ENCODE results near the gene ALOX5AP.

DNA sequence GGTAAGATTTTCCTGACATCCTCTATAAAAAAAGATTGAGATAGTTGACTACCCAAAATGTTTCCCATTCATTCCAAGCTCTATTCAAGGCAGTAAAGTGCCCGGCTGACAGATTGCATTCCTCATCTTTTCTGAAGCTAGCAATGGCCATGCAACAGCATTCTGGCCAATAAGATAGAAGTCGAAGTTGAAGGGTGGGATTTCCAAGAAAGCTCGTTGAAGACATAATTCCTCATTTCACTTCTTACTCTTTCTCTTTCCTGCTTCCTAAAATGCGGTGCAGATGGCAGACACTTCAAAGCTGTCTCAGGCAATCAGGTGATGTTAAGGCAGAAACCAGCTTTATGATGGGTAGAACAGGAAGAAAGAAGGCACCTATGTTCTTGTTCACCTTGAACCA is 13.4 kb upstream of the ALOX5AP start:
- TF ChIP-seq, protein P1, sequence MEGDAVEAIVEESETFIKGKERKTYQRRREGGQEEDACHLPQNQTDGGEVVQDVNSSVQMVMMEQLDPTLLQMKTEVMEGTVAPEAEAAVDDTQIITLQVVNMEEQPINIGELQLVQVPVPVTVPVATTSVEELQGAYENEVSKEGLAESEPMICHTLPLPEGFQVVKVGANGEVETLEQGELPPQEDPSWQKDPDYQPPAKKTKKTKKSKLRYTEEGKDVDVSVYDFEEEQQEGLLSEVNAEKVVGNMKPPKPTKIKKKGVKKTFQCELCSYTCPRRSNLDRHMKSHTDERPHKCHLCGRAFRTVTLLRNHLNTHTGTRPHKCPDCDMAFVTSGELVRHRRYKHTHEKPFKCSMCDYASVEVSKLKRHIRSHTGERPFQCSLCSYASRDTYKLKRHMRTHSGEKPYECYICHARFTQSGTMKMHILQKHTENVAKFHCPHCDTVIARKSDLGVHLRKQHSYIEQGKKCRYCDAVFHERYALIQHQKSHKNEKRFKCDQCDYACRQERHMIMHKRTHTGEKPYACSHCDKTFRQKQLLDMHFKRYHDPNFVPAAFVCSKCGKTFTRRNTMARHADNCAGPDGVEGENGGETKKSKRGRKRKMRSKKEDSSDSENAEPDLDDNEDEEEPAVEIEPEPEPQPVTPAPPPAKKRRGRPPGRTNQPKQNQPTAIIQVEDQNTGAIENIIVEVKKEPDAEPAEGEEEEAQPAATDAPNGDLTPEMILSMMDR (IDR thresholded peaks at IDR 0.05): no peak
- TF ChIP-seq POLR2A (IDR thresholded peaks at IDR 0.05): no peak
- TF ChIP-seq EP300 (IDR thresholded peaks at IDR 0.05): no peak

Measured in upper lobe of left lung (tissue), 4 donors.